HG02943 (cell line): ENCODE results near the gene CHCT1.

Experiments used
- ATAC-seq: cut with Tn5 transposase; IDR thresholded peaks from one replicate; pipeline ENCODE4 v1.9.1; 2021; ENCODE audit warnings: mild to moderate bottlenecking, low read depth, moderate library complexity; ENCODE audit not compliant: unreplicated experiment

CHCT1 gene

GRCh38 chr17:60439501-60439900 lies 17.2 kb downstream of the CHCT1 start:
- ATAC-seq = no peak

DNA sequence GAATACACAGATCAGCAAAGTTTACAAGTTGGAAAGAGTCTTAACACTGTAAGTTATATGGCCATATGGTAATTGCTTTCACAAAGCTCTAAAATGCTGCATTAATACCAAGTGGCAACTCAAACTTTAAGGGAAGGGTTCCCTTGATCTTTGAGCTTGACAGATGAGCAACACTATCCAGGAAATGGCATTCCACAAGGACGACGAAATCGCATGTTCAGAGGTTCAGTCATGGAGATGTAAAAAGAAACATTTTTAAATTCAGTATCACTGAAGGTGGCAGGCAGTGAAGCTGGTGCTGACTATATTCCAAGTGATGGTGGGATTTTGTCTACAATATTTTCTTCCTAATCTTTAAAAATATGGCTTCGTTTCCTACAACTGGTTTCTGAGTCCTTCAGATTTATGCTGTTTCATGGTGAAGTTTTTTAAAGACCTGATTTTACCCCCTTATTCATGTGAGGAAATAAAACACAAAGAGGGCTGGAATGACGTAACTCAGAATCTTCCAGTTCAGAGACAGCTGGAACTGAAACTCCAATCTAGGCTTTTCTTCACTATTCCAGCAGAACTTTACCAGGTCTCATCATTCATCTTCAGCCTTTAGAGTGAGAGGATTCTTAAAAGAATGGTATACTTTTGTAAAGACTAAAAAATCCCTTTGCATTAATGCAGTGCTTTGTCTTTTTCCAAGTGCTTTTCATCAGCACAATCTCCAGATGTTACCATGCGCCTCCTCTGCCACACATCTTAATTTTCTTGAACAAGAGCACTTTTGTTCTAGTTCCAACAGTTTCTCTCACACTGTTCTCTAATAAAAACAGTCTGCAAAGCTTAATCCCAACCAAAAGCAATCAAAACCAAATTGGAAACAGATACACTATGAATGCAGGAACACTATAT lies 20.2 kb downstream of the CHCT1 start:
- no peak for ATAC-seq

- ATAC-seq = no peak
These were observed 21.4 kb downstream of the CHCT1 start for GRCh38 chr17:60443713-60444112.

GRCh38 chr17:60445144-60445543 lies 22.9 kb downstream of the CHCT1 start:
- ATAC-seq = no peak

DNA sequence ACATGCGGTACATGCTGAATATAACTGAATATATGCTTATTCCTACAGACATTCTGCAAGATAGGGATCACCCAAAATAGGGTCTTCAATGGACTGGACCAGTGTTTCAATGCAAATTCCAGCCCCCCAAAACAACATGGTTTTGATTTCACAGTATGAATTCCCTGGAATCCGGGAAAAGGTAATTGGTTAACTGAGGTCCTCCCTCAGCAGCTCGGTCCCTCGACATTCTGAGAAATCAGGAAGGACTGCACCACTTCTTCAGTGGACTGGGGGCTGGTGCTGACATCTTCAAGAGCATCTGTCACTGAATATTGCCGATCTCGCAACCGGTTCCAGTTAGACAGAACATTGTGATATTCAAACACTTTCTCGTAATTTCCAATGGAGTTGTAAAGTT lies 25.1 kb downstream of the CHCT1 start:
- no peak for ATAC-seq

DNA sequence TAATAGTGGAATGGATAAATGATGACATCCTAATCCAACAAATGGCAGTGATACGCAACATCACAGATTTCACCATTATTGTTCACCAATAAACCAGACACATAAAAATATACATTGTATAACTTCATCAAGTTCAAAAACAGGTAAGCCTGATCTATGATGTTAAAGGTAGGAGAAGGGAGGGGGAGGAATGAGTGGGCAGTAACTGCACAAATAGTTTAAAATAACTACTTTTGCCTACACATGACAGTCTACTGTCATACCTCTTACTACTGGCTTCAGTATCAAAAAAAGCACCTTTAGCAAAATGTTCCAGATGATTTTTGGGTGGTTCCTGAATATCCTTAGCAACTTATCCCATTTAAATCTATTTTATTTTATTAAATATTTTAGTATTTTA lies 28.8 kb downstream of the CHCT1 start:
- no peak for ATAC-seq

DNA sequence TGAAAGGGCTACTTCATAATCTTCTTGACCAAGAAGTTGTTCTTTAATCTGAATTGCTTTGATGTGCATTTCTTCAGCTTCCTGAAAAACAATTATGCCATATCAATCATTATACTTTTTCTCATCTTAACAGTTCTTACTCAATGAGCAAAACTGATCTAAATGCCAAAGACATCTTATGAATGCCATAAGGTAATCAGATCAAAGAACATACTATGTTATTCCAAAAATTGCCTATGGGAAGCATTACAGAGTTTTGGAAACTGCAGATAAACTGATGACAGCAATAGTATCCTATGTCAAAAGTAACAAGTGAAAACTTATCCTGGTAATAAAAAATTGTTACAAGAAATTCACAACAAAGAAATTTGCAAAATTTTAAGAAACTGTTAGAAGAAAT lies 29.7 kb downstream of the CHCT1 start:
- ATAC-seq = no peak

- no peak for ATAC-seq
These were observed 33.1 kb downstream of the CHCT1 start for GRCh38 chr17:60455378-60455777.

GRCh38 chr17:60457148-60457547 lies 34.9 kb downstream of the CHCT1 start:
- no peak for ATAC-seq

DNA sequence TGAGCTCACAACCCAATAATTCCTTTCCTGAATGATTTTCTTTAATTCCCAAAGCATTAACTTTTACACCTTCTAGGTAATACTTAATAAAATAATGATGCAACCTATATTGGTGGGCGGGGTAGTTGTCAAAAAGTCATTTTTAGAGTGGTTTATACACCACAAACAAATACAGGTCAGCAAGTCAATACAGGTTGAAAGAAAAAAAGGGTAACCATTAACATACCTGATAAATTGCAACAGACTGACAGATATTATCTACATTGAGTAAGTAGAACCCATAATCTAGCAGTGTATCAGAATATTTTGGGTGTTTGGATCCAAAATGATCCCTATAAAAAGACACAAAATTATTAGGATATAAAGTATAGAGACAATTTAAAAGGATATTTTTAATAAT lies 39.3 kb downstream of the CHCT1 start:
- no peak for ATAC-seq

DNA sequence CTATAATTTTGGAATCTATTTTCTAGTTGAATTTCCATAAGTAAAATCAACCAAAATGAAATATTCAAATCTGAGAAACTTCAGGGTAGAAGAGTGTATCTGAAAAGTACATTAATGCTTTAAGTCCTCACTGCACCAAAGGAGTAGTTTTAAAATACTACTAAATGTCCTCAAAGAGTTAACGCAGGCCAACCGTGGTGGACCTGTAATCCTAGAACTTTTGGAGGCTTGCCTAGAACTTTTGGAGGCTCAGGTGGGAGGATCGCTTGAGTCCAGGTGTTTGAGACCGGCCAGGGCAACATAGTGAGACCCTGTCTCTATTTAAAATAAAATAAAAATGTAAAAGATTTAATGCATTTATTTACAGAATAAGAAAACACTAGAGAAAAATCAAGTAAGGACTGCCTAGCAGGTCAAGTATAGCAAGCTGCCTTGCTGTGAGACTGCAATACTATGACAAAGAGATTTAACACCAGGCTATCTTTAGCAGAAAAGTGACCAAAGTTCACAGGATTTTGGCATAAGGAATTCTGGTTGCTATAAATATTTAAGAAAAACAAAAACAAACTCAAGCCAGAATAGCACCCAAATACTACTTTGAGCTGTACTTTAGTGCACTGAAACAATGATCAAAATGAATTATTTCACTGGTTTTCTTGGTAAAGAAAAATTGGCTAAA lies 41.0 kb downstream of the CHCT1 start:
- no peak for ATAC-seq

GRCh38 chr17:60464343-60464742 lies 42.1 kb downstream of the CHCT1 start:
- ATAC-seq = no peak

DNA sequence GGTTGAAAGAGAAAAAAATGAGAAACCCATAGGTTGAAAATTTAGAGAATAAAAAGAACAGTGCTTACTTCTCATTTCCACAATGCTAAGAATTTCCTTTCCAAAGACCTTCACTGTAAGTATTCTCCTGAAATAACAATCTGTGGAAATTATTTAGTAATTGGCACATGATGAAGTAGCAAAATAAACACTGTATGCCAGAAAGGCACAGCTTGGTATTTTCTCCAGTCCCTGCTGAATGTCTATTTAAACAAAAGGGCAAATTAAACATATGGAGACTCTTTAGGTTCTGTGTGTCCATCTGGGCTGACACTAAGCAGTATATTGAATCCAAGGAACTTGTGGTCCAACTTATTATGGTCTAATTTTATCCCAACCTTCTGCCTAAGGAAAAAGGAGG lies 46.1 kb downstream of the CHCT1 start:
- no peak for ATAC-seq

- ATAC-seq = no peak
These were observed 49.2 kb downstream of the CHCT1 start for GRCh38 chr17:60471451-60471850.

DNA sequence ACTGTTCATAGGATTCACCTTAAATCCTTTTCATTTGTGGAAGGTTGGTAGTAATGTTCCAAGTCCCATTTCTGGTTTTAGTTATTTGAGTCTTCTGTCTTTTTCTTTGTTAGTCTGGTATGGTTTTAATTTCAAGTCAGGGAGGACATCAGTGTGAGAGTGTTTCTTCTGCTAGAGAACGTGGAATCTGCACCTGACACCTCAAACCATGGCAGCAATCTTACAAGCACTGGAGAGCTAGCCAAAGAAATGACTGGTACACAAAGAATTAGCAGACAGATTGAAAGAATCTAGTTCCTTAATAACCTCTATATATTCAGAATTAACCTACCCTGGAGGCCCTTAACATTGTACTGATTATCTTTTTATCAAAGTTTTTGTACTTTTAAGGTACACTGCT lies 50.2 kb downstream of the CHCT1 start:
- ATAC-seq = no peak

DNA sequence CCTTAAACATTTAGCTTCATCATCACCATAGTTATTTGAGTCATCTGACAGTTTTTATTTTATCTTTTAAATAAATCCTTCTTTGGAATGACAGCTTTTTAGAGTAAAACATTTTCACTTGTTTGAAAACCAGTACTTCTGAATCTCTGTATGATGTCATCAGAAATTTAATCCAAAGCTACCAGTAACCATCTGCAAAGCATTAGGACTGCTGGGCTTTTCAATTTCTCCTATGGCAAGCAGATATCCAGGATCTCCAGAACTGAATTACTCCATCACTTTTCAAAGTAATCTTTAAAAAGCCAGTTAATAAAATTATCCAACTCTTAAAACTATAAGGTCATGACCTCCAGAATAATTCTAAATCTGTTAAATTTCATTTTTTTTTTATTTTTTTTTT lies 51.5 kb downstream of the CHCT1 start:
- no peak for ATAC-seq
